Measurements from ENCODE around the gene DLL4.

Gene DLL4

DNA sequence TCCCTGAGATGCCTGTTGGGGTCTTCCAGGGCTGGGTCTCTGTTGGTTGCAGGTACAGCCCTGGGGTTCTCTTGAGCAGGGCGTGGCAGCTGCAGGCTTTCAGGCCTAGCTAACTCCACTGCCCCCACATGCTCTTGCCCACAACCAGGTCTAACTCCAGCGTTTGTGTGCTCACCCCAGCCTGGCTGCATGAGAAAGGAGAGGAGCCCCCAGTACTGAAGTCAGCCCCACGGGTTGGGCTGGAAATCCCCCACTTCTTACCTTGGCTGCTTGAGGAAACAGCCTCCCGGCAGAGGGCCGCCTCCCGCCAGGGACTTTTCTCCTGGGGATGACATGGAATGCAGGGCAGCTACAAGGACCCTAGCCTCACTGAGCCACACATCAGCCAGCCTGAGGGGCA, 16.7 kb upstream of the DLL4 start:
- no peak overlapping the region for H3K4me3 ChIP-seq (ENCODE audit: low read depth, low read length)
- no peak for DNase-seq (ENCODE audit: low read depth)
- no peak for TF ChIP-seq MYC (IDR thresholded peaks at IDR 0.05; ENCODE audit: low read depth, low read length)
- no peak for TF ChIP-seq POLR2A (IDR thresholded peaks at IDR 0.05; ENCODE audit: extremely low read depth, insufficient read length)
- TF ChIP-seq, protein P1, sequence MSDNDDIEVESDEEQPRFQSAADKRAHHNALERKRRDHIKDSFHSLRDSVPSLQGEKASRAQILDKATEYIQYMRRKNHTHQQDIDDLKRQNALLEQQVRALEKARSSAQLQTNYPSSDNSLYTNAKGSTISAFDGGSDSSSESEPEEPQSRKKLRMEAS (IDR thresholded peaks at IDR 0.05; ENCODE audit: low read depth, low read length): no peak
- TF ChIP-seq, protein P2, sequence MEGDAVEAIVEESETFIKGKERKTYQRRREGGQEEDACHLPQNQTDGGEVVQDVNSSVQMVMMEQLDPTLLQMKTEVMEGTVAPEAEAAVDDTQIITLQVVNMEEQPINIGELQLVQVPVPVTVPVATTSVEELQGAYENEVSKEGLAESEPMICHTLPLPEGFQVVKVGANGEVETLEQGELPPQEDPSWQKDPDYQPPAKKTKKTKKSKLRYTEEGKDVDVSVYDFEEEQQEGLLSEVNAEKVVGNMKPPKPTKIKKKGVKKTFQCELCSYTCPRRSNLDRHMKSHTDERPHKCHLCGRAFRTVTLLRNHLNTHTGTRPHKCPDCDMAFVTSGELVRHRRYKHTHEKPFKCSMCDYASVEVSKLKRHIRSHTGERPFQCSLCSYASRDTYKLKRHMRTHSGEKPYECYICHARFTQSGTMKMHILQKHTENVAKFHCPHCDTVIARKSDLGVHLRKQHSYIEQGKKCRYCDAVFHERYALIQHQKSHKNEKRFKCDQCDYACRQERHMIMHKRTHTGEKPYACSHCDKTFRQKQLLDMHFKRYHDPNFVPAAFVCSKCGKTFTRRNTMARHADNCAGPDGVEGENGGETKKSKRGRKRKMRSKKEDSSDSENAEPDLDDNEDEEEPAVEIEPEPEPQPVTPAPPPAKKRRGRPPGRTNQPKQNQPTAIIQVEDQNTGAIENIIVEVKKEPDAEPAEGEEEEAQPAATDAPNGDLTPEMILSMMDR (IDR thresholded peaks at IDR 0.05; ENCODE audit: low read depth, low read length): no peak

DNA sequence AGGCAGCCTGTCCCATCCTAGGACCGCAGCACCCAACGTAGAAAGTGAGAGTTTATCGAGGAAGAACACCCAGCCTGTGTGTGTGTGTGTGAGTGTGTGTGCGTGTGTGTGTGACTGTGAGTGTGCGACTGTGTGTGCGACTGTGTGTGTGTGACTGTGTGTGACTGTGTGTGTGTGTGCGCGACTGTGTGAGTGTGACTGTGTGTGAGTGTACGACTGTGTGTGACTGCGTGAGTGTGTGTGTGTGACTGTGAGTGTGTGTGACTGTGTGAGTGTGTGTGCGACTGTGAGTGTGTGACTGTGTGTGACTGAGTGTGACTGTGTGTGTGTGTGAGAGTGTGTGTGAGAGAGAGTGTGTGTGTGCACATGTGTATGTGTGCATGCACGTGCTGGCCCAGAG, 15.1 kb upstream of the DLL4 start:
- no peak overlapping the region for H3K4me3 ChIP-seq (ENCODE audit: low read depth, low read length)
- TF ChIP-seq, protein P2 (IDR thresholded peaks at IDR 0.05; ENCODE audit: low read depth, low read length): no peak
- TF ChIP-seq, protein P1 (IDR thresholded peaks at IDR 0.05; ENCODE audit: low read depth, low read length): no peak
- TF ChIP-seq MYC (IDR thresholded peaks at IDR 0.05; ENCODE audit: low read depth, low read length) (no peak), POLR2A (IDR thresholded peaks at IDR 0.05; ENCODE audit: extremely low read depth, insufficient read length) (no peak)
- no peak for DNase-seq (ENCODE audit: low read depth)

DNA sequence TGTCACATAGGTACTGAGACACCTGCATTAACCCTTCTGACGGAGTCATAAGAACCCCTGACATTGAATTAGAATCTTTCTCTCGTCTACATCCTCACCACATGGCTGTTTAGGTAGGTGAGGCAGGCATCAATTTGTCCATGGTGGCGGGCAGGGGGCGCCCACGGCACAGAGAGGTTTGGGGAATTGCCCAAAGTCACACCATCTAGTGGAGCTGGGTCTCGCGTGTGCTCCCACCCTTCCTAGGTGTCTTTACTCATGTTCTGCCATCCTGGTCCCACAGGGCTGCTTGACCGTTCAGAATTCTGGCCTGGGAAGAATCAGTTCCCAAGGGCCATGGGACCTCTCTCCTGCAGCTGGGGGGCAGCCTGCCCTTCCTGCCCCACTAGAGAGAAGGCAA, 14.7 kb upstream of the DLL4 start:
- no peak overlapping the region for H3K4me3 ChIP-seq (ENCODE audit: low read depth, low read length)
- no peak for TF ChIP-seq POLR2A (IDR thresholded peaks at IDR 0.05; ENCODE audit: extremely low read depth, insufficient read length)
- DNase-seq (ENCODE audit: low read depth): no peak

DNA sequence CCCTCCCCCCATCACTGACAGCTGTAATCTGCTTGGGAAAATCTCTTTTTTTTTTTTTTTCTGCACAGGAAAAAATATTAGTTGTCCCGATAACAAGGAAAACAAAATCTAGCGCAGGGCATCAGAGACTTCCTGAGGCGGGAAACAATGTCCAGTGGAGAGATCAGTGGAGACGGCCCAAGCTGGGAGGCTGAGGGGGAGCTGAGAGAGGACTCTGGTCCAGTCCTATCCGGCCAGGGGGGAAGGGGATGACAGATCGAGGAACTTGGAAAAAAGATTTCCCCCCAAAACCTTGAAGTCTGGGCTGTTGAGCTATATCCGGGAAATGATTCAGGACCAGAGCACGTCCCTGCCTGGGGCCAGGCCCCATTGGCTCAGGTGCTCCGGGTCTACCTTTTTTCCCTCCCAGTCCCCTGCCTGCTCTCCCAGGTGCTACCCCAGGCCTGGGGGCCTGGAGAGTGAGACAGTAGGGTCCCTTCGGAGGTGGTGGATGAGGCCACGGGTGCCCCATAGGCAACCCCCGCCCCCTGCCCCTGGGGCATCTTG, 14.0 kb upstream of the DLL4 start:
- no peak overlapping the region for H3K4me3 ChIP-seq (ENCODE audit: low read depth, low read length)
- no peak for TF ChIP-seq POLR2A (IDR thresholded peaks at IDR 0.05; ENCODE audit: extremely low read depth, insufficient read length)
- TF ChIP-seq, protein P2 (IDR thresholded peaks at IDR 0.05; ENCODE audit: low read depth, low read length): no peak
- TF ChIP-seq, protein P1 (IDR thresholded peaks at IDR 0.05; ENCODE audit: low read depth, low read length): no peak
- TF ChIP-seq MYC (IDR thresholded peaks at IDR 0.05; ENCODE audit: low read depth, low read length): no peak
- no peak for DNase-seq (ENCODE audit: low read depth)

DNA sequence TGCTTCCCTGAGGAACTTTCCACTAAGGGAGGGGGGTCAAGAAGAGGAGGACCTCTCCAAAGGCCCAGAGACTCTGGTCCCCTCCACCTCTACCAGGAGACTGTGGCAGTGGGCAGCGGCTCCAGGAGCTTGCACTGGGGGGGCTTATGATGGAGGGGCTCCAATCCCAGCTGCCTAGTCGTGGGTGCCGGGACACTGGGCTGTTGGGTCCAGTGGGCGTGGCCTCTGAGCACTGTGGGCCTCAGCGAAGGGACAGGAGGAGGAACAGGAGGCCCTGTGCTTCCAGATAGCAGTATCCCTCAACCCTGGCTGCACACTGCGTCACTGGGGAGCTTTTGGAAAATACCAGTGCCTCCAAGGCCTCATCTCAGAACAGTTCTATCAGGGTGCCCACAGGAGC, 13.5 kb upstream of the DLL4 start:
- TF ChIP-seq POLR2A (IDR thresholded peaks at IDR 0.05; ENCODE audit: extremely low read depth, insufficient read length) (no peak), MYC (IDR thresholded peaks at IDR 0.05; ENCODE audit: low read depth, low read length) (no peak)
- TF ChIP-seq, protein P2 (IDR thresholded peaks at IDR 0.05; ENCODE audit: low read depth, low read length): no peak
- TF ChIP-seq, protein P1 (IDR thresholded peaks at IDR 0.05; ENCODE audit: low read depth, low read length): no peak
- no peak overlapping the region for H3K4me3 ChIP-seq (ENCODE audit: low read depth, low read length)
- DNase-seq (ENCODE audit: low read depth): no peak

DNA sequence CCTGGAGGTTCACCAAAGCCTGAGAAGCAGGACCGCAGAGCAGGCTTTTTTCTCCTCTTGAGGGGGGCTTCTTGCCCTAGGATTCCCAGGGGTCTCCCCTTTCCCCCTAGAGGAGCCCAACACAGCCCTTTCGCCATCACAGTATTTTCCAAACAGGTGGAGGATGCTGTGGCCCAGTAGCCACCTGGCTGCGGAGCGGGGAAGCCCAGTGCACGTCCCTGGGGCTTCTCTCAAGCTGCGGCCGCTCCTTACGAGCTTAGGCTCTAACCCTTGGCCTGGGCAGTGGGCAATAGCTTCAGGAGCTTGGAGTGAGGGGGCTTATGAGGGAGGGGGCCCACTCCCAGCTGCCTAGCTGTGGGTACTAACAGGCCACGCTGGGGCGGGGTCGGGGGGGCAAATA, 11.6 kb upstream of the DLL4 start:
- TF ChIP-seq POLR2A (IDR thresholded peaks at IDR 0.05; ENCODE audit: extremely low read depth, insufficient read length) (no peak), MYC (IDR thresholded peaks at IDR 0.05; ENCODE audit: low read depth, low read length) (no peak)
- TF ChIP-seq, protein P1 (IDR thresholded peaks at IDR 0.05; ENCODE audit: low read depth, low read length): no peak
- TF ChIP-seq, protein P2 (IDR thresholded peaks at IDR 0.05; ENCODE audit: low read depth, low read length): no peak
- no peak overlapping the region for H3K4me3 ChIP-seq (ENCODE audit: low read depth, low read length)
- no peak for DNase-seq (ENCODE audit: low read depth)
